Dermis blood vessel endothelial cell (primary cell): ENCODE data around the gene MAMDC4. TPM values are rescaled to one million over a fixed set of nuclear protein-coding genes. Genes with fewer than 3 reads are reported as not detected.
"Not testable (repeated sequence)": the region's sequence is repeated elsewhere in the genome, so short reads cannot be mapped to it uniquely, and the experiment has no call there.

Experiments used
- DNase-seq: peaks from one replicate; pipeline ENCODE4 v3.0.0; 2010
- total RNA-seq: library from RNA; depleted of rRNA; stranded (reverse); fragments of >200 nt; gene quantifications from 2 replicates; pipeline ENCODE4 v1.2.3, GENCODE V29; 2014

MAMDC4 gene
- total RNA-seq, 1 donor from 2014 or later, result 5.1 TPM

GRCh38 chr9:136839229-136840139, 12.7 kb upstream of the MAMDC4 start:
- DNase-seq, result no peak

GRCh38 chr9:136840140-136840876, 11.8 kb upstream of the MAMDC4 start:
- DNase-seq, result no peak

- DNase-seq, result peak; percentile 37
These were observed 11.1 kb upstream of the MAMDC4 start for GRCh38 chr9:136840877-136841645.

- DNase-seq, result not testable (repeated sequence)
These were observed 10.3 kb upstream of the MAMDC4 start for GRCh38 chr9:136841646-136842379.

DNA sequence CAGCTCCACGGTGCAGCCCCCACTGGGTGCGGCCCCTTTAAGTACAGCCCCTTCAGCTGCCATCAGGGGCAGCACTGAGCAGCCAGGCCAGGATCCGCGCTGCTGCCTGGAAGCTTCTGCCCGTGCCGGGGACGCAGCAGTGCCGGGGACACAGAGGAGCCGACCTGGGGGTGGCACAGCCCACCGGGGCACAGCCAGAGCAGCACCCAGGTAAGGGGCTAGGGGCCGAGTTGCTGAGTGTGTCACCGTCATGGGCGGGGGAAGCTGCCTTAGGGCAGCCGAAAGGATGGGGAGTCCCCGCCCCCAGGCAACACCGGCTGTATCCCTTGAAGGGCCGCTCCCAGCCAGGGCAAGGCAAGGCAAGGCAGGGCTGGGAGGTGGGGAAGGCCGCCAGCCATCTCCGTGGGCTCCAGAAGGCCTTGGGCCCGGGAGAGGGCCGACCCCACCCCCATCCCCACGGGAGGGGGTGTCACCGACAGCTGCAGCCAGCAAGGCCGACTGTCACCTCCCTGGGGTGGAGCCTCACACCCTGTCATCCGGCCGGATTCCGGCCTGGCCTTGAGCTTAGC, 9.7 kb upstream of the MAMDC4 start, which contains the start of gene AJM1:
TSS of gene AJM1 (plus strand) at position 99 of the 569 bp plus-strand sequence. CDS start 1,937 bp downstream, outside the sequence.
- peak; percentile 84 for DNase-seq

DNA sequence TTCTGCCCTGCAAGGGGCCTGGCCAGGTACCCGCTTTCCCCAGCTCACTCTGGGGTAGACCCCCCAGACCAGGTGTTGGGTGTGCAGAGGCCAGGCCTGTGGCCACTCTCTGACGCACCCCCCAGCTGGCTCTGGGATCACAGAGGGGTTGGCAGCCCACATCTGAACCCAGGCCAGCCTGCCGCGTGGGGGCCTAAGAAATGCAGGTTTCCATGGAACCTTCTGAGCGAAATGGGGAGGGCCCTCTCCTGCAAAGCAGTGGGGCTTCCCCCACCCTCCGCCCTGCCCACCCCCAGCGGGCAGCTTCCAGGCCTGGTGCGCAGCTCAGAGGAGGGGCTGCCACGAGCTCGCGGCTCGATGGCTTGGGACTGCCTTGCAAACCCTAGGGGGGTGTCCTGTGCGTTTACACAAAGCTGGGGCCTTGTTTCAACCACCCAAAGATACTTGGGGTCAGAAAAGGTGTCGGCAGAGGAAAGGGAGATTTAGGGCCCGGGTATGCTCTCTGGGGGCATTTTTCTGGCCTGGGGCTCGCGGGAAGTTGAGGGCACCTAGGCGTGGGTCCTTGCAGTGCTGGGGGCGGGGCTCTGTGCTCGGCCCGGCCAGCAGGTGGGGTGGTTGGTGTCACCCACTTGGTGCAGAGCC, 8.9 kb upstream of the MAMDC4 start:
- not testable (repeated sequence) for DNase-seq

DNA sequence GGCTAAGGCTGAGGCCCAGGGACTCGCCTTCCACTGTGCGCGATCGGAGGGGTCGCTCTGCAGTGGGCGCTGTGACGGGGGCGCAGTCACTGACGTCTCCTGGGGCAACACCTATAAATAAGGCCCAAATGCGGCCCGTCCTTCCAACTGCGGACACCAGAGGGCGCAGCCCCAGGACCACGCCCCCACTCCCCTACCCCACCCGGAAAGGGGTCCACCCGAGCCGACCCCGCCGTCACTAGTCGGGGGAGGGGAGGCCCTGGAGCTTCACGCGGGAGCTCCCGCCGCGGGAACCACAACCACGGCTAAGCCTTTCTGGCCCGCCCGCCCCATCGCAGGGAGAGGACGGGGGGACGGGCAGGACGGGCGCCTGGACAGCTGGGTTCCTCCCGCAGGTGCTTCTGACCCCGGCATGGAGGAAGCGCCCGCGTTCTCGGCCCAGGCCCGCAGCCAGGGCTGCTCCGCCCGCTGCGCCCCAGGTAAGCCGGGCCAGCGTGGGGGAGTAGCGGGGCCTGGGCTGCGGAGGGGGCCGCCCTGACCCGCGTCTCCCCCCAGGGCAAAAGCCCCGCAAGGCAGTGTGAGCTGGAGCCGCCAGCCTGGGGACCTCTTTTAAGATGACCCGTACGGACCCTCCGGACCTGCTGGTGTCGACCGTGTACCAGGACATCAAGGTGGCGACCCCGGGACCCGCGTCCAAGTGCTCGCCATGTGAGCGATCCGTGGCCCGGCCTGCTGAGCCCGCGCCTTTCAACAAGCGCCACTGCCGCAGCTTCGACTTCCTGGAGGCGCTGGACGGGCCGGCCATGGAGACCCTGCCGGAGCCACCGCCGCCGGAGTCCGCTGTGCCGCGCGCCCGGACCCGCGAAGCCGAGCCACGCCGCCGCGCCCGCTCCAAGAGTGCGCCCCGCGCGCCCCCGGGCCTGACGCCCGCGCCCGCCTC, 8.1 kb upstream of the MAMDC4 start:
- DNase-seq, result peak; percentile 36

GRCh38 chr9:136844761-136845464, 7.2 kb upstream of the MAMDC4 start:
- no peak for DNase-seq

DNA sequence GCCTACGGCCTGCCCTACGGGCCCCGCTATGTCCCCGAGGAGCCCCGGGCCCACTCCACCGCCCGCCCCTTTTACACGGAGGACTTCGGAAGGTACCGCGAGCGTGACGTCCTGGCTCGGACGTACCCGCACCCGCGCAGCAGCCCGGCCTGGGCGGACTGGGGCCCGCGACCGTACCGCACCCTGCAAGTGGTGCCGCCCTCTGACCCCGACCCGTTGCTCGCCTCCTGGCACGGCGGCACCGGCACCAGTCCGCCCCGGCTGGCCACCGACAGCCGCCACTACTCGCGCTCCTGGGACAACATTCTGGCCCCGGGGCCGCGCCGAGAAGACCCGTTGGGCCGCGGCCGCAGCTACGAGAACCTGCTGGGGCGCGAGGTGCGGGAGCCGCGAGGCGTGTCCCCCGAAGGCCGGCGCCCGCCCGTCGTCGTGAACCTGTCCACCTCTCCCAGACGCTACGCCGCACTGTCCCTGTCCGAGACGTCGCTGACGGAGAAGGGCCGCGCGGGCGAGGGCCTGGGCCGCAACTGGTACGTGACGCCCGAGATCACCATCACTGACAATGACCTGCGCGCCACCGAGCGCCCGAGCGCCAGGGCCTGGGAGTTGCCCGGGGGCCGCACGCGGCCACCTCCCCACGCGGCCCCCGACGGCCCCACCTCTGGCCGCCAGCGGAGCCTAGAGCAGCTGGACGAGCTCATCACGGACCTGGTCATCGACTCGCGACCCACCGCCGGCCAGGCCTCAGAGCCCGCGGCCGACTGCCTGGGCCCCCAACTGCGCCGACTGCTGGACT, 6.5 kb upstream of the MAMDC4 start:
- DNase-seq, result no peak

DNA sequence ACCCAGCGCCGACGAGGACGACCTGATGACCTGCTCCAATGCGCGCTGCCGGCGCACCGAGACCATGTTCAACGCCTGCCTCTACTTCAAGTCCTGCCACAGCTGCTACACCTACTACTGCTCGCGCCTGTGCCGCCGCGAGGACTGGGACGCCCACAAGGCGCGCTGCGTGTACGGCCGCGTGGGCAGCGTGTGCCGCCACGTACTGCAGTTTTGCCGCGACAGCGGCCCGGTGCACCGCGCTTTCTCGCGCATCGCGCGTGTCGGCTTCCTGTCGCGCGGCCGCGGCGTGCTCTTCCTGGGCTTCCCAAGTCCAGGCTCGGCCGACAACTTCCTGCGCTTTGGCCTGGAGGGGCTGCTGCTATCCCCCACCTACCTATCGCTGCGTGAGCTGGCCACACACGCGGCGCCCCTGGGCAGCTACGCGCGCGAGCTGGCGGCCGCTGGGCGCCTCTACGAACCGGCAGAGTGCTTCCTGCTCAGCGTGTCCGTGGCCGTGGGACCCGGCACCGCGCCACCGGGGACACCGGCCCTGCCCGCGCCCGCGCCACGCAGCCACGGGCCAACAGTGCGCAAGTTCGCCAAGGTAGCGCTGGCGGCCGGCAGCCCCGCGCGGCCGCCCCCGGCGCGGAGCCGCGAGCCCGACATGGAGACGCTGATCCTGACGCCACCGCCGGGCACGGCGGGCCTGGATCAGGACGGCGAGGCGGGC, 5.6 kb upstream of the MAMDC4 start:
- peak; percentile 15 for DNase-seq

DNA sequence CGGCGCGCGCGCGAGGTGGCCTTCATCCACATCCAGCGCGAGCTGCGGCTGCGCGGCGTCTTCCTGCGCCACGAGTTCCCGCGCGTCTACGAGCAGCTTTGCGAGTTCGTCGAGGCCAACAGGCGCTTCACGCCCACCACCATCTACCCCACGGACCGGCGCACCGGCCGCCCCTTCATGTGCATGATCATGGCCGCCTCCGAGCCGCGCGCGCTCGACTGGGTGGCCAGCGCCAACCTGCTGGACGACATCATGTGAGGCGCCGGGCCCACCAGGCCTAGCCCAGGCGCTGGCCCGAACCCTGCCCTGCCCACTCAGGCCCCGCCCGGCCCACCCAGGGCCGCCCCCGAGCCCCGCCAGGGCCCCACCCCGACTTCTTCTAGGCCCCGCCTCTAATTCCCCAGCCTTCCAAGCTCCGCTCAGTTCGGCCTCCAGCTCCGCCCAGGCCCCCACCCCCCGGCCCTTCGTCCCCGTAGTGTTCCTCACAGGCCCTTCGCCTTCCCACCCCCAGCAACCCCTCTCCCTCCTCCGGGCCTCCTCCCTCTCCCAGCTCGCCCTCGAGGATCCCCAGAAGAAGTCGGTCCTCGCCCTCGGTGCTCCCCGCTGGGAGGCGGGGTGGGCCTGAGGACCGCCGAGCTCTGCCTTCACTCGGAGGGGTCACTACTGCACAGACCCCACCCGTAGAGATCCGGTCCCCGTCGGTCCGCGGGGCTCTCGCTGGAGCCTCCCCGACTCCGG, 4.9 kb upstream of the MAMDC4 start:
- DNase-seq, result peak; percentile 57

DNA sequence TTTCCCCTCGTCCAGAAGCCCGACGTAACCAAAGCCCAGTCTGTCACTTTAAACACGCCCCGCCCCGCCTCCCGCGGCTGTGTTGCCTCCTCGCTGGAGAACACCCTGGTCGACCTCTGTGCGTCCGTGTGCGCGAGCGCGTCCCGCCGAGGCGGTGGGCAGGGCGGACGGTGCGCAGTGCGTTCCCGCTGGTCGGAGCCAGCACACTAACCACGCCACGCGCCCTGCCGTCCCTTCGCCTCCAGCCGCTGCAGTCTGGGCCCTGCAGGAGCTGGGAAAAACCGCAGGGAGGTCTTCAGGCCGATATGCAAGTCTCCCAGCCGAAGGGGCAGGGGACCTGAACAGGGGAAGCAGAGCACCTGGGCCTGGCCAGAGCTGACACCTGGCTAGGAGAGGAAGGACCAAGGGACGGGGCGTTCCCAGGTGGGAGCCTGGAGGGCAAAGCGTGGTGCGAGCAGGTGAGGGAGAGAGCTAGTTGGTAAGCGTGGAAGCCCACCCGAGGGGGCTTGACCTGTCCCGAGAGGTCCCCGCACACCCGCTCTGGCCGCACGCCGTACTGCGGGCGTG, 4.2 kb upstream of the MAMDC4 start:
- DNase-seq, result peak; percentile 86

DNA sequence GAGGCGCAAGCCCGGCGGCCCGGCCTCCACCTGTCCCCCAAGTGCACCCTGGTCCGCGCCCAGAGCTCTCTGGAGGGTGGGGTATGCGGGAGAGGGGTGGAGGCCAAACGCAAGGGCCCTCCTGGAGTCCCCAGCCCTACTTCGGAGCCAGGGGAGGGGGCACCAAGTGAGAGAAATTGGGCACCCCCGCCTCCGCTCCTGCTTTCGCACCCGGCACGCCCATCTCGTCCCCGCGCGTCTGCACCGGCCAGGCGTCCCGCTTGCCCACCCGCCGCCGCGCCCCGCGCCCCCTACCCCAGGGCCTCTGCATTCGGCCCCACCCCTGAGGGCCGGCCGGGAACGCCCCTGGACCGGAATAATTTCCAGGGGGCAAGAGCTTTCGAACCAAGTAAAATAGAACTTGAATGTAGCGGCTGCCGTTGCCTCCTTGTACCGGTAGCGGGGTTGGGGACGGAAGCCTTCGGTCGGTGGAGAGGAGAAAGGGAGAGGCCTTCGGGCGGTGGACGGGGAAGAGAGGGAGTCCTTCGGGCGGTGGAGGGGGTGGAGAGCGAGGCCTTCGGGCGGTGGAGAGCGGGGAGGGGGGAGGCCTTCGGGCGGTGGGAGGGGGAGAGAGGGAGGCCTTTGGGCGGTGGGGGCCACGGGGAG, 3.6 kb upstream of the MAMDC4 start:
- no peak for DNase-seq

GRCh38 chr9:136849038-136849959, 2.8 kb upstream of the MAMDC4 start, which contains the start of gene PHPT1:
PHPT1 (plus strand) TSS chr9:136849409; CDS start chr9:136849431, 22 bp downstream.
- peak; percentile 100 for DNase-seq
